IMR-90 (cell line): ENCODE data around the gene FNBP1.

Experiments
- CEBPB ChIP-seq: IDR thresholded peaks from 2 replicates; pipeline ENCODE4 v1.6.1; 2012; ENCODE audit warnings: low read depth, low read length, improper control_type of control experiment
- CTCF ChIP-seq: conservative IDR thresholded peaks from 2 replicates; pipeline ENCODE4 v1.5.1; 2012; ENCODE audit warnings: mild to moderate bottlenecking, low read depth, low read length, improper control_type of control experiment
- POLR2A ChIP-seq: IDR thresholded peaks from 2 replicates; pipeline ENCODE4 v1.6.1; 2012; ENCODE audit warnings: mild to moderate bottlenecking, low read depth, low read length
- TF ChIP-seq, protein P1 (sequence below): fragments of 150-350 bp; IDR thresholded peaks from 2 replicates; pipeline ENCODE4 v1.6.1; 2016; ENCODE audit warnings: low read depth, mild to moderate bottlenecking, low read length, moderate library complexity, borderline replicate concordance
- TF ChIP-seq, protein P2 (sequence below): fragments of 150-350 bp; IDR thresholded peaks from 2 replicates; pipeline ENCODE4 v1.6.1; 2017; ENCODE audit warnings: mild to moderate bottlenecking, antibody characterized with exemption, low read length, low read depth

DNA sequence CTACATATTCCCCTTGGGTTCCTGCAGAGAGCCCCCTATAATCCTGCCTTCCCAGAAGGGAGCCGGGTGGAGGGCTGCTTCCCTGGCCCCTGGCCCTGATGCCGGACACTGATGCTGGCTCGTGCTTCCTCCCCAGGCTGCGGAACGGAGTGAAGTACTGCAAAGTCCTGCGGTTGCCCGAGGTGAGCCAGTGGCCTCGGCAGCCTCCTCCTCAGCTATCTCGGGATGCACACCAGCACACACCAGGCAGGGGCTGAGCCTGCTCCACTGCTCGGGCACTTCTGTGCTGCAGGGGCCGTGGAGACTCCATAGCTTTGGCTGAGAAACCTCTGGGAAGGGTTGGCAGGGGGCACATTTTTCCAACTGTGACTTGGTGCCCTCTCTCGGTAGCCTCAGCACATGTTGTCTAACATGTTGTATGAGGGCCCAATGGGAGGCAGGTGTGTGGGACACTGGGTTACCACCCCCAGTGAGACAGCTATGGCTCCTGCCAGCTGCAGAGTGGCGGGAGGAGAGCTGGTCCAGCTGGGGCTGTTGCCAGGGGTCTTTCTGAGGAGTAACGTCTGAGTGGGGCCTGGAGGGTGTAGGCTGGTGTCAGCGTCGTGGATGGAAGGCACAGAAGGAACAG is 169.3 kb downstream of the FNBP1 start:
- TF ChIP-seq CTCF (no peak), POLR2A (no peak), CEBPB (no peak)
- TF ChIP-seq, protein P1, sequence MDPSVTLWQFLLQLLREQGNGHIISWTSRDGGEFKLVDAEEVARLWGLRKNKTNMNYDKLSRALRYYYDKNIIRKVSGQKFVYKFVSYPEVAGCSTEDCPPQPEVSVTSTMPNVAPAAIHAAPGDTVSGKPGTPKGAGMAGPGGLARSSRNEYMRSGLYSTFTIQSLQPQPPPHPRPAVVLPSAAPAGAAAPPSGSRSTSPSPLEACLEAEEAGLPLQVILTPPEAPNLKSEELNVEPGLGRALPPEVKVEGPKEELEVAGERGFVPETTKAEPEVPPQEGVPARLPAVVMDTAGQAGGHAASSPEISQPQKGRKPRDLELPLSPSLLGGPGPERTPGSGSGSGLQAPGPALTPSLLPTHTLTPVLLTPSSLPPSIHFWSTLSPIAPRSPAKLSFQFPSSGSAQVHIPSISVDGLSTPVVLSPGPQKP = no peak
- TF ChIP-seq, protein P2, sequence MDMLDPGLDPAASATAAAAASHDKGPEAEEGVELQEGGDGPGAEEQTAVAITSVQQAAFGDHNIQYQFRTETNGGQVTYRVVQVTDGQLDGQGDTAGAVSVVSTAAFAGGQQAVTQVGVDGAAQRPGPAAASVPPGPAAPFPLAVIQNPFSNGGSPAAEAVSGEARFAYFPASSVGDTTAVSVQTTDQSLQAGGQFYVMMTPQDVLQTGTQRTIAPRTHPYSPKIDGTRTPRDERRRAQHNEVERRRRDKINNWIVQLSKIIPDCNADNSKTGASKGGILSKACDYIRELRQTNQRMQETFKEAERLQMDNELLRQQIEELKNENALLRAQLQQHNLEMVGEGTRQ = no peak
